GM18517 (cell line): ENCODE data around the gene TEX35.

Experiments
- ATAC-seq: cut with Tn5 transposase; IDR thresholded peaks from one replicate; pipeline ENCODE4 v1.9.1; 2021; ENCODE audit warnings: mild to moderate bottlenecking, moderate library complexity; ENCODE audit not compliant: unreplicated experiment

TEX35 gene

GRCh38 chr1:178516110-178516509 is 3.2 kb downstream of the TEX35 start:
- no peak for ATAC-seq

- ATAC-seq = no peak
These were observed 6.0 kb downstream of the TEX35 start for GRCh38 chr1:178518894-178519293.

- no peak for ATAC-seq
These were observed 7.9 kb downstream of the TEX35 start for GRCh38 chr1:178520803-178521202.

GRCh38 chr1:178521241-178521640 is 8.3 kb downstream of the TEX35 start:
- ATAC-seq = no peak

GRCh38 chr1:178527117-178527516 is 14.2 kb downstream of the TEX35 start:
- no peak for ATAC-seq

GRCh38 chr1:178528228-178528952 is 15.5 kb downstream of the TEX35 start:
- ATAC-seq = no peak

- ATAC-seq = no peak
These were observed 16.0 kb downstream of the TEX35 start for GRCh38 chr1:178528953-178529335.

GRCh38 chr1:178529364-178530036 is 16.6 kb downstream of the TEX35 start:
- no peak for ATAC-seq

- ATAC-seq = no peak
These were observed 17.1 kb downstream of the TEX35 start for GRCh38 chr1:178530037-178530402.

GRCh38 chr1:178530502-178530901 is 17.6 kb downstream of the TEX35 start:
- ATAC-seq = no peak

- ATAC-seq = no peak
These were observed 19.0 kb downstream of the TEX35 start for GRCh38 chr1:178531887-178532286.

GRCh38 chr1:178532392-178532791 is 19.5 kb downstream of the TEX35 start:
- ATAC-seq = no peak

GRCh38 chr1:178533121-178533946 is 20.4 kb downstream of the TEX35 start:
- no peak for ATAC-seq

- ATAC-seq = no peak
These were observed 21.4 kb downstream of the TEX35 start for GRCh38 chr1:178534137-178534868.

GRCh38 chr1:178536329-178536728 is 23.4 kb downstream of the TEX35 start:
- ATAC-seq = no peak

GRCh38 chr1:178536844-178537371 is 24.0 kb downstream of the TEX35 start:
- no peak for ATAC-seq

GRCh38 chr1:178537382-178538090 is 24.6 kb downstream of the TEX35 start:
- no peak for ATAC-seq

- no peak for ATAC-seq
These were observed 25.4 kb downstream of the TEX35 start for GRCh38 chr1:178538192-178538916.

- ATAC-seq = no peak
These were observed 26.4 kb downstream of the TEX35 start for GRCh38 chr1:178539291-178539690.

- no peak for ATAC-seq
These were observed 27.3 kb downstream of the TEX35 start for GRCh38 chr1:178540204-178540603.
